Activated B cell treated with CpG ODN at 0.5 μM for 24 hours (primary cell): Measurements from ENCODE around the gene SLC38A11. TPM values are rescaled to one million over a fixed set of nuclear protein-coding genes. Genes with fewer than 3 reads are reported as not detected.
A peak's percentile ranks its signal among the peaks of the same experiment; 100 is the strongest.

Experiments used
- ATAC-seq: fragments of 200-7000 bp; cut with Tn5 transposase; one replicate; pipeline ENCODE4 v1.10.0; 2021; ENCODE audit warnings: low read depth, mild to moderate bottlenecking, moderate library complexity
- CTCF ChIA-PET: fragments of 350-600 bp; sonication (Branson Sonifier 250); formaldehyde crosslinking; loops from one replicate; lab custom pipeline; 2021; ENCODE audit warnings: antibody characterized with exemption; lab: Charles Lee
- POLR2A ChIA-PET: fragments of 350-600 bp; sonication (Branson Sonifier 250); formaldehyde crosslinking; loops from one replicate; lab custom pipeline; 2021; ENCODE audit warnings: antibody characterized with exemption; lab: Charles Lee
- DNase-seq: peaks from one replicate; pipeline ENCODE4 v3.0.0; 2022
- H3K27ac Mint-ChIP-seq: one replicate; pipeline ENCODE4 v1.8.0; 2020; ENCODE audit warnings: mixed read lengths
- H3K27me3 Mint-ChIP-seq: one replicate; pipeline ENCODE4 v1.8.0; 2021; ENCODE audit warnings: mixed read lengths
- H3K36me3 Mint-ChIP-seq: one replicate; pipeline ENCODE4 v1.8.0; 2021; ENCODE audit warnings: low read depth, mixed read lengths
- H3K4me1 Mint-ChIP-seq: one replicate; pipeline ENCODE4 v1.8.0; 2021; ENCODE audit warnings: mixed read lengths
- H3K4me3 Mint-ChIP-seq: one replicate; pipeline ENCODE4 v1.8.0; 2020; ENCODE audit warnings: mild to moderate bottlenecking, mixed read lengths
- H3K9me3 Mint-ChIP-seq: one replicate; pipeline ENCODE4 v1.8.0; 2020; ENCODE audit warnings: mixed read lengths
- CTCF ChIP-seq: fragments of 200-600 bp; IDR thresholded peaks from one replicate; pipeline ENCODE4 v1.8.0; 2022; ENCODE audit warnings: antibody characterized with exemption, mild to moderate bottlenecking
- intact Hi-C: fragments of 100-400 bp; cut with micrococcal nuclease; formaldehyde crosslinking; loops from one replicate; pipeline ENCODE4 v1.15.1; 2024
- total RNA-seq: library from RNA; stranded (reverse); gene quantifications from 2 replicates; pipeline ENCODE4 v1.2.3, GENCODE V29; 2022

The SLC38A11 gene
- total RNA-seq, 1 donor from 2014 or later, result 2.6 TPM

GRCh38 chr2:164852086-164852485 is 103.2 kb downstream of the SLC38A11 start:
- Mint-ChIP-seq H3K4me1 (peaks cover 17% of the 10 kb centered on the region), H3K9me3 (no peaks in the 10 kb centered on the region), H3K27me3 (no peaks in the 10 kb centered on the region), H3K4me3 (no peak overlapping the region), H3K36me3 (no peaks in the 10 kb centered on the region), H3K27ac (no peak overlapping the region)
- ATAC-seq (no peak), DNase-seq (no peak)
- no peak for TF ChIP-seq CTCF
- intact Hi-C loops, result no loop called here
- ChIA-PET POLR2A (interaction anchor here (0.9 kb wide), 1 partner anchor 10 kb away, joined by 3 read pairs; no protein-coding TSS in a partner anchor), CTCF (interaction anchor here (1.2 kb wide), 1 partner anchor 114 kb away, joined by 3 read pairs; no protein-coding TSS in a partner anchor)

GRCh38 chr2:164850235-164850634 is 105.1 kb downstream of the SLC38A11 start:
- DNase-seq (no peak), ATAC-seq (peak; percentile 67)
- TF ChIP-seq CTCF, result no peak
- peaks cover 17% of the 10 kb centered on the region for H3K4me1 Mint-ChIP-seq
- H3K36me3 Mint-ChIP-seq, result no peaks in the 10 kb centered on the region
- intact Hi-C loops, result loop anchor here (1.0 kb wide), 1 partner anchor 8 kb away; no protein-coding TSS in a partner anchor
- ChIA-PET POLR2A (interaction anchor here (0.6 to 1.5 kb wide), 3 partner anchors 11 to 87 kb away, joined by 3 to 5 read pairs (median 3); no protein-coding TSS in a partner anchor), CTCF (interaction anchor here (0.9 to 1.2 kb wide), 4 partner anchors 11 to 112 kb away, joined by 3 to 5 read pairs (median 4); no protein-coding TSS in a partner anchor)
- H3K27ac Mint-ChIP-seq, result peak overlapping the region; percentile 26
- H3K27me3 Mint-ChIP-seq, result no peaks in the 10 kb centered on the region
- peak overlapping the region; percentile 42 for H3K4me3 Mint-ChIP-seq
- no peaks in the 10 kb centered on the region for H3K9me3 Mint-ChIP-seq

- Mint-ChIP-seq H3K4me3 (no peak overlapping the region), H3K9me3 (no peaks in the 10 kb centered on the region), H3K27ac (no peak overlapping the region), H3K4me1 (peaks cover 17% of the 10 kb centered on the region), H3K27me3 (no peaks in the 10 kb centered on the region), H3K36me3 (no peaks in the 10 kb centered on the region)
- ATAC-seq (no peak), DNase-seq (no peak)
- intact Hi-C loops, result loop anchor here (1.0 kb wide), 1 partner anchor 8 kb away; the partner anchor contains the start of gene COBLL1
- ChIA-PET POLR2A (interaction anchor here (1.5 kb wide), 1 partner anchor 61 kb away, joined by 3 read pairs; no protein-coding TSS in a partner anchor), CTCF (interaction anchor here (1.1 to 1.2 kb wide), 2 partner anchors 61 to 112 kb away, joined by 3 to 5 read pairs; no protein-coding TSS in a partner anchor)
- no peak for TF ChIP-seq CTCF
Measured at GRCh38 chr2:164849506-164849905, 105.8 kb downstream of the SLC38A11 start.

GRCh38 chr2:164847981-164848741 is 107.2 kb downstream of the SLC38A11 start:
- no peak for TF ChIP-seq CTCF
- Mint-ChIP-seq H3K4me1 (peaks cover 26% of the 10 kb centered on the region), H3K4me3 (no peak overlapping the region), H3K9me3 (no peaks in the 10 kb centered on the region), H3K36me3 (no peaks in the 10 kb centered on the region), H3K27ac (no peak overlapping the region), H3K27me3 (no peaks in the 10 kb centered on the region)
- CTCF ChIA-PET, result interaction anchor here (0.7 to 1.3 kb wide), 3 partner anchors 11 to 169 kb away, joined by 3 to 4 read pairs (median 3); no protein-coding TSS in a partner anchor
- ATAC-seq (no peak), DNase-seq (no peak)
- intact Hi-C loops, result no loop called here
- POLR2A ChIA-PET, result interaction anchor here (0.6 kb wide), 2 partner anchors 51 to 73 kb away, joined by 4 read pairs; no protein-coding TSS in a partner anchor

- CTCF ChIA-PET, result interaction anchor here (1.0 to 1.3 kb wide), 2 partner anchors 11 to 131 kb away, joined by 3 to 4 read pairs; no protein-coding TSS in a partner anchor
- DNase-seq, result no peak
- intact Hi-C loops, result no loop called here
- H3K27me3 Mint-ChIP-seq, result no peaks in the 10 kb centered on the region
- no peaks in the 10 kb centered on the region for H3K9me3 Mint-ChIP-seq
- POLR2A ChIA-PET, result interaction anchor here (0.6 kb wide), 2 partner anchors 50 to 85 kb away, joined by 3 to 4 read pairs; no protein-coding TSS in a partner anchor
- H3K4me1 Mint-ChIP-seq, result peaks cover 28% of the 10 kb centered on the region
- H3K36me3 Mint-ChIP-seq, result no peaks in the 10 kb centered on the region
- ATAC-seq, result no peak
- H3K4me3 Mint-ChIP-seq, result no peak overlapping the region
- no peak overlapping the region for H3K27ac Mint-ChIP-seq
- no peak for TF ChIP-seq CTCF
Measured at GRCh38 chr2:164847291-164847690, 108.0 kb downstream of the SLC38A11 start.
